ENCODE data around the gene RNF213.
"Not testable (repeated sequence)": the region's sequence is repeated elsewhere in the genome, so short reads cannot be mapped to it uniquely, and the experiment has no call there.

Gene RNF213

GRCh38 chr17:80295146-80295545 is 34.5 kb downstream of the RNF213 start:
- no peak for DNase-seq (ENCODE audit: low read depth)

- DNase-seq (ENCODE audit: low read depth), result no peak
These were observed 34.9 kb downstream of the RNF213 start for GRCh38 chr17:80295559-80295958.

GRCh38 chr17:80296221-80296620 is 35.6 kb downstream of the RNF213 start:
- DNase-seq (ENCODE audit: low read depth), result no peak

- DNase-seq (ENCODE audit: low read depth), result no peak
These were observed 37.4 kb downstream of the RNF213 start for GRCh38 chr17:80297996-80298560.

- DNase-seq (ENCODE audit: low read depth), result not testable (repeated sequence)
These were observed 38.9 kb downstream of the RNF213 start for GRCh38 chr17:80299350-80300100.

- not testable (repeated sequence) for DNase-seq (ENCODE audit: low read depth)
These were observed 40.1 kb downstream of the RNF213 start for GRCh38 chr17:80300756-80301155.

GRCh38 chr17:80303824-80304223 is 43.2 kb downstream of the RNF213 start:
- no peak for DNase-seq (ENCODE audit: low read depth)

GRCh38 chr17:80307994-80308691 is 47.5 kb downstream of the RNF213 start:
- DNase-seq (ENCODE audit: low read depth), result no peak

GRCh38 chr17:80308692-80309517 is 48.3 kb downstream of the RNF213 start:
- DNase-seq (ENCODE audit: low read depth), result no peak

GRCh38 chr17:80311216-80311827 is 50.7 kb downstream of the RNF213 start:
- no peak for DNase-seq (ENCODE audit: low read depth)

GRCh38 chr17:80312621-80313135 is 52.0 kb downstream of the RNF213 start:
- no peak for DNase-seq (ENCODE audit: low read depth)

GRCh38 chr17:80313160-80313829 is 52.6 kb downstream of the RNF213 start:
- no peak for DNase-seq (ENCODE audit: low read depth)

- DNase-seq (ENCODE audit: low read depth), result not testable (repeated sequence)
These were observed 53.3 kb downstream of the RNF213 start for GRCh38 chr17:80313946-80314345.

- DNase-seq (ENCODE audit: low read depth), result no peak
These were observed 55.0 kb downstream of the RNF213 start for GRCh38 chr17:80315517-80316182.

GRCh38 chr17:80316431-80316830 is 55.8 kb downstream of the RNF213 start:
- DNase-seq (ENCODE audit: low read depth), result no peak

- no peak for DNase-seq (ENCODE audit: low read depth)
These were observed 56.5 kb downstream of the RNF213 start for GRCh38 chr17:80316927-80317705.

GRCh38 chr17:80317706-80317980 is 57.0 kb downstream of the RNF213 start:
- no peak for DNase-seq (ENCODE audit: low read depth)

- no peak for DNase-seq (ENCODE audit: low read depth)
These were observed 57.5 kb downstream of the RNF213 start for GRCh38 chr17:80318166-80318565.

- no peak for DNase-seq (ENCODE audit: low read depth)
These were observed 58.8 kb downstream of the RNF213 start for GRCh38 chr17:80319262-80319998.
